PFSK-1 (cell line): ENCODE results near the gene PNPLA7.

Source experiments
- FOXP2 ChIP-seq: optimal IDR thresholded peaks from 2 replicates; pipeline ENCODE3; 2011; ENCODE audit warnings: borderline replicate concordance, control low read depth, inconsistent platforms; ENCODE audit not compliant: insufficient read depth; ENCODE audit errors: extremely low read length, extremely low read depth
- POLR2AphosphoS5 ChIP-seq: IDR thresholded peaks from 2 replicates; pipeline ENCODE4 v1.6.1; 2012; ENCODE audit warnings: low read depth, mild to moderate bottlenecking, control low read depth, low read length, moderate library complexity
- REST ChIP-seq, 2 experiments: IDR thresholded peaks; 2 replicates each; pipeline versions ENCODE4 v1.6.1 to v1.8.0; 2011 to 2012; ENCODE audit warnings: low read depth in 2 of 2, low read length in 2 of 2, control low read depth in 1 of 2, inconsistent platforms in 1 of 2, mild to moderate bottlenecking in 1 of 2, moderate library complexity in 1 of 2; ENCODE audit not compliant: insufficient read depth in 1 of 2
- SIN3A ChIP-seq: IDR thresholded peaks from 2 replicates; pipeline ENCODE4 v1.6.1; 2012; ENCODE audit warnings: mild to moderate bottlenecking, low read length, moderate library complexity, borderline replicate concordance; ENCODE audit not compliant: insufficient read depth
- TAF1 ChIP-seq: IDR thresholded peaks from 2 replicates; pipeline ENCODE4 v1.6.1; 2012; ENCODE audit warnings: low read length, control low read depth, borderline replicate concordance; ENCODE audit not compliant: insufficient read depth

PNPLA7 gene

DNA sequence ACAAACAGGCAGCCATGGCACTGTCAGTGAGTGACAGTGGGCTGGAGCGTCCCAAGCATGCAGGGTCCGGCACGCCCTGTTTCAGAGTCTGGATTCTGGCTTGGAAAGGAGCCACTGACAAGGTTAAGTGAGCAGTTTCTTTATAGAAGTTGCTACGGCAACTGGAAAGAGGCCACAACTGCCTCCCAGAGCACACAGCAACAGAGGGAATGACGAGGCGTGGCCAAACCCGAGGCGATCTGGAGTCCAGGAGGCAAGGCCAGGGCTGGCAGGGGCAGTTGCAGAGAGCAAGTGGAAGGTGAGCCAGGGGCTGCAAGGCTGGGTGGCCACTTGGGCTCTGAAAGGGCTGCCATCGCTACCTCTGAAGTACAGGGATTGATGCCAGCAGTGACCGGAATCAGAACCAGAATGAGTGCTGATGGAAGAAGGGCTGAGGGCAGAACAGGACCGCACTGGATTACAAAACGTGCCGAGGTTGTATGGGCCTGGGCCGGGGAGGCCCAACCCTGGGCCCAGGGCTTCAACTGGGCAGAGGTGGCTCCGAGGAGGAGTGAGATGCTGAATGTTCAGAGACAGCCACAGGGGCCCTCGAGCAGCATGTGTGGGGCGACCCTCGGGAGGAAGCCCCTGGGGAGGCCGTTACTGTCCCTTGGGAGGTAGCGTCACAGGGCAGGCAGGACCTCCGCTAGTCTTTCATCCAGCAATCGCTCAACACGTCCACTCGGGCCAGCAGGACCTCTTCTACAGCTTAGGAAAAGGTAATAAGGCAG is 6.1 kb upstream of the PNPLA7 start:
- TF ChIP-seq POLR2AphosphoS5 (no peak), SIN3A (no peak), TAF1 (no peak), FOXP2 (no peak), REST (IDR thresholded peaks at IDR 0.05; ENCODE audit: insufficient read depth in 1 of 2, low read depth in 2 of 2, low read length in 2 of 2) (no peak)

- no peak for TF ChIP-seq REST (IDR thresholded peaks at IDR 0.05; ENCODE audit: insufficient read depth in 1 of 2, low read depth in 2 of 2, low read length in 2 of 2)
- no peak for TF ChIP-seq SIN3A
- no peak for TF ChIP-seq FOXP2
- TF ChIP-seq POLR2AphosphoS5 = no peak
- TF ChIP-seq TAF1 = no peak
Measured at GRCh38 chr9:137555179-137555578, 5.0 kb upstream of the PNPLA7 start.

GRCh38 chr9:137554349-137554748 is 4.1 kb upstream of the PNPLA7 start:
- TF ChIP-seq REST (IDR thresholded peaks at IDR 0.05; ENCODE audit: insufficient read depth in 1 of 2, low read depth in 2 of 2, low read length in 2 of 2) (no peak), POLR2AphosphoS5 (no peak)

DNA sequence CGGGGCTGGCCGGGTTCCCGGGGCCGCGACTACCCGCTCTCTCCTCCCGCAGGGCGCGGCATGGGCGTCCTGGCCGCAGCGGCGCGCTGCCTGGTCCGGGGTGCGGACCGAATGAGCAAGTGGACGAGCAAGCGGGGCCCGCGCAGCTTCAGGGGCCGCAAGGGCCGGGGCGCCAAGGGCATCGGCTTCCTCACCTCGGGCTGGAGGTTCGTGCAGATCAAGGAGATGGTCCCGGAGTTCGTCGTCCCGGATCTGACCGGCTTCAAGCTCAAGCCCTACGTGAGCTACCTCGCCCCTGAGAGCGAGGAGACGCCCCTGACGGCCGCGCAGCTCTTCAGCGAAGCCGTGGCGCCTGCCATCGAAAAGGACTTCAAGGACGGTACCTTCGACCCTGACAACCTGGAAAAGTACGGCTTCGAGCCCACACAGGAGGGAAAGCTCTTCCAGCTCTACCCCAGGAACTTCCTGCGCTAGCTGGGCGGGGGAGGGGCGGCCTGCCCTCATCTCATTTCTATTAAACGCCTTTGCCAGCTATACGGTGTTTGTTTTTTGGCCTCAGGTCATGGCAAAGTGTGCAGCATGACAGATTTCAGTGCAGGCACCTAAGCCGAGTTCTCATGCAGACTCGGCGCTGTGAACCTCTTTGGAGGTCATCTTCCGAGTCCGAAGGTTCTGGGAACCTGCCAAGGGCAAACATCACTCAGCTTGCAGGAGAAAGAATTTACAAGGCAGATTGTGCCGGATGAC is 2.0 kb upstream of the PNPLA7 start:
- TF ChIP-seq TAF1 = no peak
- no peak for TF ChIP-seq REST (IDR thresholded peaks at IDR 0.05; ENCODE audit: insufficient read depth in 1 of 2, low read depth in 2 of 2, low read length in 2 of 2)
- no peak for TF ChIP-seq POLR2AphosphoS5
- TF ChIP-seq SIN3A = no peak
- no peak for TF ChIP-seq FOXP2
